Muscle layer of colon (tissue), 2 donors: Measurements from ENCODE around the gene IVD.
A peak's percentile ranks its signal among the peaks of the same experiment; 100 is the strongest.

Experiments used
- H3K27ac ChIP-seq: one replicate; pipeline ENCODE4 v1.7.0; 2013; ENCODE audit warnings: low read depth, mild to moderate bottlenecking, low read length, moderate library complexity
- H3K27me3 ChIP-seq, 2 donors: one replicate each; pipeline ENCODE4 v1.7.0; 2013; ENCODE audit warnings: low read length in 2 of 2, mild to moderate bottlenecking in 2 of 2; ENCODE audit not compliant: insufficient read depth in 2 of 2, control insufficient read depth in 1 of 2
- H3K36me3 ChIP-seq: one replicate; pipeline ENCODE4 v1.7.0; 2013; ENCODE audit warnings: mild to moderate bottlenecking, low read length; ENCODE audit not compliant: insufficient read depth
- H3K4me1 ChIP-seq: one replicate; pipeline ENCODE4 v1.7.0; 2013; ENCODE audit warnings: mild to moderate bottlenecking, low read length; ENCODE audit not compliant: insufficient read depth
- H3K4me3 ChIP-seq, 2 donors: one replicate each; pipeline ENCODE4 v1.7.0; 2013; ENCODE audit warnings: low read length in 2 of 2, low read depth in 1 of 2, mild to moderate bottlenecking in 1 of 2, moderate library complexity in 1 of 2
- H3K9ac ChIP-seq: one replicate; pipeline ENCODE4 v1.7.0; 2013; ENCODE audit warnings: low read length
- H3K9me3 ChIP-seq: one replicate; pipeline ENCODE4 v1.7.0; 2013; ENCODE audit warnings: mild to moderate bottlenecking, low read length
- donor health status: abdominal sarcoma.
- donor health status: Adenocarcinoma of cecum.

The IVD gene

GRCh38 chr15:40379853-40380252, 25.7 kb upstream of the IVD start:
- Histone ChIP-seq H3K9ac (no peak overlapping the region), H3K27ac (no peak overlapping the region), H3K27me3 (no peaks in the 10 kb centered on the region), H3K9me3 (no peaks in the 10 kb centered on the region), H3K4me3 (no peak overlapping the region), H3K36me3 (no peaks in the 10 kb centered on the region), H3K4me1 (peaks cover 12% of the 10 kb centered on the region)

- H3K4me3 ChIP-seq: no peak overlapping the region
- H3K27me3 ChIP-seq: no peaks in the 10 kb centered on the region
- H3K4me1 ChIP-seq: peaks cover 12% of the 10 kb centered on the region
- H3K9me3 ChIP-seq: no peaks in the 10 kb centered on the region
- H3K27ac ChIP-seq: no peak overlapping the region
- H3K9ac ChIP-seq: no peak overlapping the region
- H3K36me3 ChIP-seq: no peaks in the 10 kb centered on the region
These were observed 25.0 kb upstream of the IVD start for GRCh38 chr15:40380636-40381035.

GRCh38 chr15:40381818-40382529, 23.6 kb upstream of the IVD start:
- Histone ChIP-seq H3K9ac (no peak overlapping the region), H3K4me1 (peaks cover 12% of the 10 kb centered on the region), H3K4me3 (peak overlapping the region in 1 of 2 donors; percentile 89), H3K36me3 (peaks cover 8% of the 10 kb centered on the region), H3K27ac (no peak overlapping the region), H3K27me3 (no peaks in the 10 kb centered on the region), H3K9me3 (no peaks in the 10 kb centered on the region)

GRCh38 chr15:40382580-40383456, 22.8 kb upstream of the IVD start, which contains the start of gene KNSTRN:
Gene KNSTRN, plus strand, starts transcription at chr15:40382721. Its CDS starts 115 bp downstream, at chr15:40382836.
- peaks cover 12% of the 10 kb centered on the region for H3K4me1 ChIP-seq
- peaks cover 12% of the 10 kb centered on the region for H3K36me3 ChIP-seq
- no peaks in the 10 kb centered on the region for H3K27me3 ChIP-seq
- peak within 1 kb of the TSS; percentile 12 for H3K9ac ChIP-seq
- peak within 1 kb of the TSS; percentile 89 to 94 for H3K4me3 ChIP-seq
- no peaks in the 10 kb centered on the region for H3K9me3 ChIP-seq
- H3K27ac ChIP-seq: peak within 1 kb of the TSS; percentile 73

- Histone ChIP-seq H3K27ac (no peak overlapping the region), H3K9ac (no peak overlapping the region), H3K4me1 (peaks cover 12% of the 10 kb centered on the region), H3K4me3 (no peak overlapping the region), H3K27me3 (no peaks in the 10 kb centered on the region), H3K36me3 (peaks cover 17% of the 10 kb centered on the region), H3K9me3 (no peaks in the 10 kb centered on the region)
These were observed 19.1 kb upstream of the IVD start for GRCh38 chr15:40386480-40386879.

GRCh38 chr15:40388941-40389823, 16.4 kb upstream of the IVD start:
- Histone ChIP-seq H3K27me3 (no peaks in the 10 kb centered on the region), H3K4me1 (no peaks in the 10 kb centered on the region), H3K36me3 (peaks cover 34% of the 10 kb centered on the region), H3K9ac (no peak overlapping the region), H3K9me3 (no peaks in the 10 kb centered on the region), H3K27ac (no peak overlapping the region), H3K4me3 (no peak overlapping the region)

GRCh38 chr15:40389824-40390595, 15.6 kb upstream of the IVD start:
- no peak overlapping the region for H3K27ac ChIP-seq
- no peaks in the 10 kb centered on the region for H3K27me3 ChIP-seq
- H3K9ac ChIP-seq: no peak overlapping the region
- no peak overlapping the region for H3K4me3 ChIP-seq
- H3K4me1 ChIP-seq: no peaks in the 10 kb centered on the region
- H3K36me3 ChIP-seq: peaks cover 34% of the 10 kb centered on the region
- H3K9me3 ChIP-seq: no peaks in the 10 kb centered on the region

GRCh38 chr15:40392986-40393948, 12.3 kb upstream of the IVD start:
- H3K27me3 ChIP-seq: no peaks in the 10 kb centered on the region
- no peak overlapping the region for H3K4me3 ChIP-seq
- H3K9me3 ChIP-seq: no peaks in the 10 kb centered on the region
- no peaks in the 10 kb centered on the region for H3K4me1 ChIP-seq
- H3K36me3 ChIP-seq: peaks cover 22% of the 10 kb centered on the region
- H3K27ac ChIP-seq: no peak overlapping the region
- H3K9ac ChIP-seq: no peak overlapping the region

GRCh38 chr15:40397688-40398412, 7.7 kb upstream of the IVD start:
- no peak overlapping the region for H3K27ac ChIP-seq
- no peaks in the 10 kb centered on the region for H3K27me3 ChIP-seq
- no peak overlapping the region for H3K4me3 ChIP-seq
- H3K9me3 ChIP-seq: no peaks in the 10 kb centered on the region
- peaks cover 12% of the 10 kb centered on the region for H3K36me3 ChIP-seq
- H3K4me1 ChIP-seq: no peaks in the 10 kb centered on the region
- no peak overlapping the region for H3K9ac ChIP-seq
